ENCODE data around the gene PPIF. TPM values are rescaled to one million over a fixed set of nuclear protein-coding genes. Genes with fewer than 3 reads are reported as not detected.

The PPIF gene
- total RNA-seq, 2 experiments from 2014 or later = 94.1 to 95.6 TPM

DNA sequence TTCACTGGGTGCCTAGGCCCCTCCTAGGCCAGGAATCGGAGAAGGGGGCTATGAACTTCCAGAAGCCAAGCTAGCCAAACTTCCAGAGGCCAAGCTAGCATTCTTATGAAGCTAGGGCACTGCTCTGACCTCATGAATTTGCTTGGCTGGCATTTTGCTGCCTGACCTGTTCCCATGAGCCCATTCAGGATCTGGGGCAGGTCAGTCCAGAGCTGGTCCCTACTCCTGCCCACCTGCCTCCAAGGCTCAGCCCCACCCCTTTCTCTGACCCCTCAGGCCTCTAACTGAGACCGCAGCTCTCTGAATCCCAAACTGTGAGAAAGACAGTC lies 1.3 kb upstream of the PPIF start:
- Mint-ChIP-seq H3K27ac (peak overlapping the region; percentile 30), H3K9me3 (no peaks in the 10 kb centered on the region), H3K4me3 (no peak overlapping the region), H3K4me1 (ENCODE audit: low read depth) (peaks cover 30% of the 10 kb centered on the region), H3K27me3 (ENCODE audit: low read depth) (no peaks in the 10 kb centered on the region), H3K36me3 (ENCODE audit: low read depth) (peaks cover 29% of the 10 kb centered on the region)
- CTCF ChIA-PET = interaction anchor here (0.8 to 4.6 kb wide), 11 partner anchors 11 to 102 kb away, joined by 3 to 43 read pairs (median 4); no protein-coding TSS in a partner anchor
- DNase-seq = no peak
- intact Hi-C loops (cut with micrococcal nuclease) = loop anchor here (2.0 kb wide), 1 partner anchor 859 kb away; the partner anchor contains the start of gene ANXA11

DNA sequence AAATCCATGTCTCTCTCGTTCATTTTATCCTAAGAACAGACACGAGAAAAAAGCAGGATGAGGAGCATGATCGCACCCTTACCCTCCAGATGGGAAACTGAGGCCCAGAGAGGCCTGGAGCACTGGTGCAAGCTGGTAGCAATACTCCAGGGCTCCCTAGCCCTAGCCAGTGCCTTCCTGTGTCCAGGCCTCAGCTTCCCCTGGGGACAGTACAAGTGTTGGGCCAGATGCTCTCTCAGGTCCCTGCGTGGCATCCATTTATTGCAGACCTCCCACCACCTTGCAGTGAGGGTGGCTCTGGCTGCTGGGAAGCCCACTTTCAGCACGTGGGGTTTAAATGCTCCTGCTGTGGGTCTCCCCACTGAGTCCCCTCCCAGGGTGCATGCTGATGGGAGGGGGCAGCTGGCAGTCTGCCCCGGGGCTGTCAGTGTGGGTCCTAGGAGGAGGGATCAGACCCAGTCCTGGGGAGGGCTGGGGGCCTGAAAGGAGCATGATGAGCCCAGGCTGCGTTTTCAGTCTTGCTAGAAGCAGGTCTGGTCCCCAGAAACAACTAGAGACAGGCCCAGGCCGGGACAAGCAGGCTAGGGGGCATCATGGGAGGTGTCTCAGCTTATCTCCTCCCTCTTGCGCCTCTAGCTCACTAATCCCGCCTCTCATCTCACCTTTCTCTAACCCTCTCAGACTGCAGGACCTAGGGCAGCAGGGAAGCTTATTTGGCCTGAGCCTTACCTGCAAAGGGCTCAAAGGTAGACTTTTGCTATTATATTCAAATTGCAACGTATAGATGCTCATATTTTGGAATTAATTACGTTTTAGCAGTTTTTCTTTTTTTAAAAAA lies 662 bp upstream of the PPIF start:
- Mint-ChIP-seq H3K9me3 (no peaks in the 10 kb centered on the region), H3K4me3 (peak overlapping the region; percentile 89), H3K27me3 (ENCODE audit: low read depth) (no peaks in the 10 kb centered on the region), H3K36me3 (ENCODE audit: low read depth) (peaks cover 34% of the 10 kb centered on the region), H3K4me1 (ENCODE audit: low read depth) (peaks cover 32% of the 10 kb centered on the region), H3K27ac (peak overlapping the region; percentile 95)
- intact Hi-C loops (cut with micrococcal nuclease) = loop anchor here (1.0 to 2.0 kb wide), 6 partner anchors 15 to 858 kb away; partner anchors contain the start of genes ANXA11 and ZCCHC24
- CTCF ChIA-PET = interaction anchor here (0.6 to 4.6 kb wide), 14 partner anchors 12 to 972 kb away, joined by 3 to 43 read pairs (median 4); no protein-coding TSS in a partner anchor
- DNase-seq = no peak

DNA sequence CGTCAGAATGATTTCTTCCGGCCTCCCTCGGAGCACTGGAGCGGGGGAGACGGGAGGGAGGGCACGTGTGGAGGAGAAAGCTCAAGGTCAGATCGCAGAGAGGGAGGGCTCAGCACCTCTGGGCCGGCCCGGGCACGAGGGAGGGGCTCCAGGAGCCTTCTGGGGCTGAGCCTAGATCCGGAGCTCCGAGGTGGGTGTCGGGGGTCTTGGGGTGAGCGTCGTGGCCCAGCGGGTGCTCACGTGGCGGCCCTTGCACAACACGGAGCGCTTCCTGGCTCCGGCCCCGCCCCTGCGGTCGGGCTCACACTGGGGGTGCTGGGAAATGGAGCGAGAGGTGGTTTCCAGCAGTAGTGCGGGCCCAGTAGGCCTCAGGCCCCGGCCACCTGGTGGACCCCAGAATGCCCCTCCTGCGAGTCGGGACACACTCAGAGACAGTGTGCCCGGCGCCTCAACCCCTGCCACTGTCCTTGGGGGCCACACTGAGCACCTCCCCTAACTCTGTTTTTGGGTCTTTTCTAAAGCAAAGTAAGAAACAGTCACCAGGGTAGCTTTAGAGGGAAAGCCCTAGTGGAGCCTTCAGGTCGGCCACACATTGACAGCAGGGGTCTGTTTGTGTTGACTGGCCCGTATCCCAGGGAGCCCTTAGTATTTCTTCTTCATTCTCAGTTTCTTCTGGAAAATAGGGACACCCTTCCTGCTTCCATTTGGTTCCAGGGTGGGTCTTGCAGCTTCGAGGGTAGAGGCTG lies 798 bp downstream of the PPIF start:
- Mint-ChIP-seq H3K4me3 (peak overlapping the region; percentile 89), H3K27me3 (ENCODE audit: low read depth) (no peaks in the 10 kb centered on the region), H3K4me1 (ENCODE audit: low read depth) (peaks cover 37% of the 10 kb centered on the region), H3K36me3 (ENCODE audit: low read depth) (peaks cover 46% of the 10 kb centered on the region), H3K9me3 (no peaks in the 10 kb centered on the region), H3K27ac (peak overlapping the region; percentile 95)
- CTCF ChIA-PET = interaction anchor here (1.1 to 2.6 kb wide), 10 partner anchors 25 to 97 kb away, joined by 3 to 20 read pairs (median 4); no protein-coding TSS in a partner anchor
- DNase-seq = peak; percentile 90
- intact Hi-C loops (cut with micrococcal nuclease) = loop anchor here (1.0 to 2.0 kb wide), 7 partner anchors 17 to 1045 kb away; partner anchors contain the start of genes ANXA11 and ZCCHC24

DNA sequence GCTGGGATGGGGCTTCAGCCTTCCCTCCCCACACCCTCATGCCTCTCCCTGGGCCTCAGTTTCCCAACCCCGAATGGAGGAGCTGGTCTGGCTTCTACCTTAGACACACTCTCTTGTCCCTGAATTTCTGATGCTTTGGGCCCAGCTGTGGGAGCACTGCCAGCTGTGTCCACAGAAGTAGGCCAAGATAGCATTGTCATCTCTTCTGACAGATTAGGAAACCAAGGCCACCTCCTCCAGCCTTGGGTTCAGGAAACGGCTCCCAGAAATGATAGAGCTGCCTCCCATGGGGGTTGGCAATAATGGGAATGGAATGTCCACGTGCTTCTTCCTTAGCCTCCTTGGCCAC lies 1.3 kb downstream of the PPIF start:
- Mint-ChIP-seq H3K27ac (peak overlapping the region; percentile 95), H3K9me3 (no peaks in the 10 kb centered on the region), H3K4me3 (peak overlapping the region; percentile 89), H3K4me1 (ENCODE audit: low read depth) (peaks cover 42% of the 10 kb centered on the region), H3K36me3 (ENCODE audit: low read depth) (peaks cover 51% of the 10 kb centered on the region), H3K27me3 (ENCODE audit: low read depth) (no peaks in the 10 kb centered on the region)
- intact Hi-C loops (cut with micrococcal nuclease) = loop anchor here (2.0 kb wide), 1 partner anchor 1046 kb away; no protein-coding TSS in a partner anchor
- DNase-seq = no peak
- CTCF ChIA-PET = interaction anchor here (1.1 to 2.6 kb wide), 7 partner anchors 26 to 97 kb away, joined by 3 to 20 read pairs (median 3); no protein-coding TSS in a partner anchor

DNA sequence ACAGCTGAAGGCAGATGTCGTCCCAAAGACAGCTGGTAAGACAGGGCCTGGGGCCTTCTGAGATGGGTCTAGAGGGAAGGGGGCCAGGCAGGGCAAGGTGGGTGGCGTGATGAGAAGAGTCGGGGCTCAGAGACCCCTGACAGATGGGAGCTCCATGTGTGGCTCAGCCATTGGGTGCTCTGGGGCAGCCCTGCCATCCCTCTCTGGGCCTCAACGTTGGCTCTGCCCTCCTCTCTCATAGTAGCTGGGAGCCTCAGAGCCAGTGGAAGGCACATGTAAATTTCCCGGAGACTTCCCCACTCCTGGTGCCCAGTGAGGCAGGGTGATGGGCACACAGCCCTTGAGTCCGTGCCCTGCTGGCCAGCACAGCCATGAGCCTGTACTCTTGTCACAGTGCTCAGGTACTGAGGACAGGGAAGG lies 1.8 kb downstream of the PPIF start:
- DNase-seq = no peak
- Mint-ChIP-seq H3K36me3 (ENCODE audit: low read depth) (peaks cover 56% of the 10 kb centered on the region), H3K4me3 (peak overlapping the region; percentile 89), H3K27ac (peak overlapping the region; percentile 95), H3K9me3 (no peaks in the 10 kb centered on the region), H3K27me3 (ENCODE audit: low read depth) (no peaks in the 10 kb centered on the region), H3K4me1 (ENCODE audit: low read depth) (peaks cover 47% of the 10 kb centered on the region)
- intact Hi-C loops (cut with micrococcal nuclease) = loop anchor here (2.0 kb wide), 1 partner anchor 1046 kb away; no protein-coding TSS in a partner anchor
- CTCF ChIA-PET = interaction anchor here (1.2 to 2.6 kb wide), 5 partner anchors 25 to 91 kb away, joined by 3 to 20 read pairs (median 3); no protein-coding TSS in a partner anchor

DNA sequence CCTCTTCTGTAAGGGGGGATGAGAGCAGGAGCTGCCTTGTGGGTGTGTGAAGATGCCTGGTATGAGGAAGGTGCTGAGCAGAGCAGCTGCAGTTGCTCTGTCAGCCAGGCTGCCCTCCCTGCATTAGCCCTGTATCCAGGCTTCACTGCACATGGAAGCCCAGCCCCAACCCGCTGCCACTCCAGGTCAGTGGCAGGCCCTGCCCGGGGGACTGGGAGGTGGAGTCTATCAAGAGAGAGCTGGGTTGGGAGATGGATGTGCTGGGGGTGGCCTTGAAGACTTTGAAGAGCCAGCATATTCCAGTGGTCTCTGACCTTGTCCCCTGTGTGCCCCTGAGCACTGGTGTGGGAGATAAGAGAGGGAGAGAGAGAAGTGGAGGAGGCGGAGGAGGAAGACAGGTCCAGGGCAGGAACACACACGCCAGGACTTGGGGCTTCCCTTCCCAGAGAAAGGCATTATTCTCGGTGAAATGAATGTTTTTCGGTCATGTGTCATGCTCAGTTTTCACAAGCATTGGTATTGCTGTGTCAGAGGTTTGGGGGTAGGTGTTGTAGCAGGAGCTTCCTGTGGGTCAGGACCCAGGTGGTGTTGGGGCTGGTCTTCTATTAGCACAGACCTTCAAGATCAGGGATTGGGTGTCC lies 2.6 kb downstream of the PPIF start:
- H3K27me3 Mint-ChIP-seq (ENCODE audit: low read depth) = no peaks in the 10 kb centered on the region
- intact Hi-C loops (cut with micrococcal nuclease) = loop anchor here (2.0 kb wide), 1 partner anchor 1047 kb away; no protein-coding TSS in a partner anchor
- DNase-seq = no peak
- peaks cover 64% of the 10 kb centered on the region for H3K36me3 Mint-ChIP-seq (ENCODE audit: low read depth)
- H3K9me3 Mint-ChIP-seq = no peaks in the 10 kb centered on the region
- peaks cover 50% of the 10 kb centered on the region for H3K4me1 Mint-ChIP-seq (ENCODE audit: low read depth)
- CTCF ChIA-PET = interaction anchor here (0.7 kb wide), 1 partner anchor 25 kb away, joined by 3 read pairs; no protein-coding TSS in a partner anchor
- peak overlapping the region; percentile 53 for H3K27ac Mint-ChIP-seq
- peak overlapping the region; percentile 89 for H3K4me3 Mint-ChIP-seq

DNA sequence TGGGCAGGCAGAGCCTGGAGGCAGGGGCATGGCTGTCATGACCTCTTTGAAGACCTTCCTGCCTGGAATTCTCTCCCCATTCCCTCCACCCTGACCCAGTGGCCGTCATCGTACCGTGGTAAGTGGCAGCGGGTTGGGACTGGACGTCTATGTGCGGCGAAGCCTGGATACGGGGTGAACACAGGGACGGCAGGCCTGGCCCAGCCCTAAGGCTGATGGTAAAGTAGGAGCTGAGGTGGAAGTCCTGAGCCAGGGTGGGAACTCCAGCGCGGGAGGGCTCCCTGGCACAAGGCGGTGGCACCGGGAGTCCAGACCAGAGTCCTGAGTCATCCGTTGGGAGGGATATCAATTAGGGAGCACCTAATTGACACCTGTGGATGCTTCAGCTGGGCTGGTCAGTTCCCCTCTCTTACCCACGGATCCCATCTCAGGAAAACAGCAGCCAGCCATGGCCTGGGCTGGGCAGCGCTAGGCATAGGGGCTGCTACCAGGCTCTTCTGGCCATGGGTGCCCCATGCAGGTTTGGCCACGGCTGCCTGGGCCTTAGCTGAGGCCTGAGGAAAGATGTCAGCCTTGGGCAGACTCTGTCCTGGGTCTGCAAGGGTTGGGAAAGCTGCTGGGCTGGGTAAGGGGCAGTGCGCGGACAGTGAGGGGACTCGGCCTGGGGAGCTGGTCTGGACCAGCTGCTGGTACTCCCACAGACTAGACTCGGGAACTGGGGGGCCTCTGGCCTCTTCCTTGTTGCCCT lies 3.3 kb downstream of the PPIF start:
- no peak for DNase-seq
- peaks cover 49% of the 10 kb centered on the region for H3K4me1 Mint-ChIP-seq (ENCODE audit: low read depth)
- H3K9me3 Mint-ChIP-seq = no peaks in the 10 kb centered on the region
- H3K27ac Mint-ChIP-seq = peak overlapping the region; percentile 53
- H3K4me3 Mint-ChIP-seq = no peak overlapping the region
- intact Hi-C loops (cut with micrococcal nuclease) = no loop called here
- CTCF ChIA-PET = interaction anchor here (0.7 kb wide), 1 partner anchor 24 kb away, joined by 3 read pairs; no protein-coding TSS in a partner anchor
- no peaks in the 10 kb centered on the region for H3K27me3 Mint-ChIP-seq (ENCODE audit: low read depth)
- peaks cover 70% of the 10 kb centered on the region for H3K36me3 Mint-ChIP-seq (ENCODE audit: low read depth)

DNA sequence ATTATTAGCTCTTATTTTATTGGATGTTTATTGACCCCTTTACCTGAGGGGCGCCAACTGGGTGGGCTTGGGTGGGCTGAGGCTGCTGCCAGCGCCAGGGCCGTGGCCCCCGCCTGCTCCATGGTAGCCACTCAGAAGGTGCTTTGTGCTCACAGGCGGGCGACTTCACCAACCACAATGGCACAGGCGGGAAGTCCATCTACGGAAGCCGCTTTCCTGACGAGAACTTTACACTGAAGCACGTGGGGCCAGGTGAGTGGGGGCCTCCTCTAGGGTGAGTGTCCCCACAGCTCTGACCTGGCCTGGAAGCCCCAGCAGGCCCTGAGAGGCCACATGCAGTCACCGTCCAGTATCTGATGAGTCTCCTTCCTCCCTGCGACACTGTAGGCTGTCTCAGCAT lies 4.1 kb downstream of the PPIF start:
- H3K4me1 Mint-ChIP-seq (ENCODE audit: low read depth) = peaks cover 46% of the 10 kb centered on the region
- intact Hi-C loops (cut with micrococcal nuclease) = no loop called here
- peaks cover 77% of the 10 kb centered on the region for H3K36me3 Mint-ChIP-seq (ENCODE audit: low read depth)
- H3K9me3 Mint-ChIP-seq = no peaks in the 10 kb centered on the region
- no peak for DNase-seq
- H3K27ac Mint-ChIP-seq = no peak overlapping the region
- no peaks in the 10 kb centered on the region for H3K27me3 Mint-ChIP-seq (ENCODE audit: low read depth)
- no peak overlapping the region for H3K4me3 Mint-ChIP-seq
- CTCF ChIA-PET = no interaction called here

DNA sequence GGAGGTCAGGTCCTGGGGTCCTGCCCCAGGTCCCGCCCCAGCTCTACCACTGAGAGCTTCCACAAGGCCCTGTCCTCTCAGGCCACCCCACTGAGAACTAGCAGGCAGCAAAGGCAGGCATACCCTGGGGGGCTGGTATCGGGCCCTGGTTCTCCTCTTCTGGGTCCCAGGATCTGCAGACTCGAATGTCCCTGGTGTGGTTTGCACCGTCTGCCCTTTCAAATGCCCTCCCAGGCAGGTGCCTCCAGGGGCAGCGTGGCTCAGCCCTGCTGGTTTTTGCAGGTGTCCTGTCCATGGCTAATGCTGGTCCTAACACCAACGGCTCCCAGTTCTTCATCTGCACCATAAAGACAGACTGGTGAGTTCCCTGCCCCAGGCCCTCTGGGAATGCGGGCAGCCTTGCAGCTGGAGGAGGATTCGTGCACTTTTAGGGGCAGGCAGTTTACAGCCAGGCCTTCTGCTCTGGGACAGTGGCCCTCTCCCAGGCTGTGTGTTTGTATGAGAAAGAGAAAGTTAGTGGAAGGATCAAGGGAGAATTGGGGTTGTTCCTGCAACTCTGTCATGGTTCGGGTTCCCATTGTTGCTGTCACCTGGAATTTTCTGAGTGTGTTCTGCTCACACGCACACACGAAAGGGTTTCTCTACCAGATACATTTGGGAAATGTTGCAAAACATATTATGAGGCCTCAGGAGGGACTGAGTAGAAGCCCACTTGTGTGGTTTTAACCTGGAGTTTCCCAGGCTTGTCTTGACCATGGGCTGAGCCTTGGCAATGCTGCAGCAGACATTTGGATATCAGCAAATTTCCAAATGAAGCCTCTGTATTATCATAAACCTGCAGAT lies 5.0 kb downstream of the PPIF start:
- H3K27ac Mint-ChIP-seq = no peak overlapping the region
- intact Hi-C loops (cut with micrococcal nuclease) = no loop called here

DNA sequence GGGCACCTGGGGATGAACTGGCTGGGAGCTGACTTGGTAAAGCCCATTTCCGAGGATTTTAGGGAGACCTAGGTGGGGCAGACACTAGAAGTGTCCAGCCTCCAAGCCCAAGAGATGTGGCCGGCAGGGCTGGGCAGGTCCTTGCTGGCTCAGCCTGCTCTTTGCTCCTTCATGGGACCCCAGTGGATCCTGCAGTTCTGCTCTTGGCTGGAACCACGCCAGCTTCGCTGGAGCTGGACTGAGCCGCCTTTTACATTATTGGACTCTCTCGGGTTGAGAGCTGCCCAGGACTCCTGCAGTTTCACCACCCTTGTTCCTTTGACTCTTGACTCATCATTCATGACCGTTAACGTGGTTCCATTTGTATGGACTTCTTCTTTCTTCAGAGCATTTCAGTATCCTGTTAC lies 5.7 kb downstream of the PPIF start:
- CTCF ChIA-PET = no interaction called here
- no peak overlapping the region for H3K4me3 Mint-ChIP-seq
- no peak for DNase-seq
- H3K27ac Mint-ChIP-seq = no peak overlapping the region
- H3K4me1 Mint-ChIP-seq (ENCODE audit: low read depth) = peaks cover 44% of the 10 kb centered on the region
- no peaks in the 10 kb centered on the region for H3K27me3 Mint-ChIP-seq (ENCODE audit: low read depth)
- no peaks in the 10 kb centered on the region for H3K9me3 Mint-ChIP-seq
- intact Hi-C loops (cut with micrococcal nuclease) = no loop called here
- peaks cover 84% of the 10 kb centered on the region for H3K36me3 Mint-ChIP-seq (ENCODE audit: low read depth)

More for the DNA sequence above, 5.0 kb downstream of the PPIF start:
- Mint-ChIP-seq H3K4me1 (ENCODE audit: low read depth) (peaks cover 44% of the 10 kb centered on the region), H3K36me3 (ENCODE audit: low read depth) (peaks cover 83% of the 10 kb centered on the region), H3K4me3 (no peak overlapping the region), H3K9me3 (no peaks in the 10 kb centered on the region), H3K27me3 (ENCODE audit: low read depth) (no peaks in the 10 kb centered on the region)
- no peak for DNase-seq
- CTCF ChIA-PET = no interaction called here

DNA sequence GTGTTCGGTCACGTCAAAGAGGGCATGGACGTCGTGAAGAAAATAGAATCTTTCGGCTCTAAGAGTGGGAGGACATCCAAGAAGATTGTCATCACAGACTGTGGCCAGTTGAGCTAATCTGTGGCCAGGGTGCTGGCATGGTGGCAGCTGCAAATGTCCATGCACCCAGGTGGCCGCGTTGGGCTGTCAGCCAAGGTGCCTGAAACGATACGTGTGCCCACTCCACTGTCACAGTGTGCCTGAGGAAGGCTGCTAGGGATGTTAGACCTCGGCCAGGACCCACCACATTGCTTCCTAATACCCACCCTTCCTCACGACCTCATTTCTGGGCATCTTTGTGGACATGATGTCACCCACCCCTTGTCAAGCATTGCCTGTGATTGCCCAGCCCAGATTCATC lies 6.5 kb downstream of the PPIF start:
- H3K27ac Mint-ChIP-seq = no peak overlapping the region
- no peaks in the 10 kb centered on the region for H3K27me3 Mint-ChIP-seq (ENCODE audit: low read depth)
- H3K36me3 Mint-ChIP-seq (ENCODE audit: low read depth) = peaks cover 80% of the 10 kb centered on the region
- peaks cover 40% of the 10 kb centered on the region for H3K4me1 Mint-ChIP-seq (ENCODE audit: low read depth)
- CTCF ChIA-PET = no interaction called here
- DNase-seq = no peak
- no peak overlapping the region for H3K4me3 Mint-ChIP-seq
- intact Hi-C loops (cut with micrococcal nuclease) = no loop called here
- no peaks in the 10 kb centered on the region for H3K9me3 Mint-ChIP-seq

All from activated naive CD4-positive, alpha-beta T cell treated with anti-CD3 and anti-CD28 coated beads for 36 hours (primary cell).